Mucosa of descending colon (tissue), 3 donors: Measurements from ENCODE around the gene TWF1. TPM values are rescaled to one million over a fixed set of nuclear protein-coding genes. Genes with fewer than 3 reads are reported as not detected.
"Not testable (repeated sequence)": the region's sequence is repeated elsewhere in the genome, so short reads cannot be mapped to it uniquely, and the experiment has no call there.

ENCODE experiments used
- ATAC-seq: fragments of 200-7000 bp; cut with Tn5 transposase; one replicate; pipeline ENCODE4 v1.9.1; 2020; ENCODE audit warnings: mild to moderate bottlenecking, moderate library complexity
- DNase-seq, 3 donors: peaks; one replicate each; pipeline ENCODE4 v3.0.0-alpha.2; 2020
- H3K36me3 ChIP-seq: fragments of 200-600 bp; one replicate; pipeline ENCODE4 v1.8.0; 2021; ENCODE audit warnings: low read depth, mild to moderate bottlenecking
- H3K4me1 ChIP-seq: fragments of 200-600 bp; one replicate; pipeline ENCODE4 v1.8.0; 2021; ENCODE audit warnings: low read depth, mild to moderate bottlenecking
- H3K4me3 ChIP-seq: fragments of 200-600 bp; one replicate; pipeline ENCODE4 v1.8.0; 2021; ENCODE audit warnings: mild to moderate bottlenecking
- H3K9me3 ChIP-seq: fragments of 200-600 bp; one replicate; pipeline ENCODE4 v1.8.0; 2021; ENCODE audit warnings: mild to moderate bottlenecking
- CTCF ChIP-seq: fragments of 200-600 bp; IDR thresholded peaks from one replicate; pipeline ENCODE4 v1.8.0; 2022; ENCODE audit warnings: antibody characterized with exemption, mild to moderate bottlenecking
- intact Hi-C, 2 donors: fragments of 100-400 bp; cut with DNase I in 1 of 2; cut with micrococcal nuclease in 1 of 2; formaldehyde crosslinking; loops; one replicate each; pipeline versions ENCODE4 v1.11.0 to v1.11.1; 2022; cut with DNase I, micrococcal nuclease
- long read RNA-seq, 2 donors: library from polyadenylated mRNA; unstranded; transcript quantifications; one replicate each; pipeline ENCODE4 v2.0.0, GENCODE V29; 2019 to 2021
- total RNA-seq, 3 donors: library from RNA; stranded (reverse); fragmentation: NEBNext Ultra II Directional in 2 of 3; extraction: Animal tissue kit (Norgen Biotek cat#: 25700) in 2 of 3; gene quantifications; one replicate each; pipeline versions ENCODE4 v1.2.1 to v1.2.4, GENCODE V29; 2021 to 2023
- donor health status: DM: no; HTN: no; CAD: no; lungs with moderate emphysema.
- donor health status: DM: no; HTN: no; CAD: no.
- donor health status: DM: no; HTN: yes; CAD: no.

The TWF1 gene
- 100 to 1,000 TPM; 108 to 124 (median 116) TPM for total RNA-seq
- long read RNA-seq, donor 1, transcript TWF1-201 (9 exons, 3,045 nt), result major isoform, 163 of 187 reads
- long read RNA-seq, donor 1, partial matches to known transcripts, result 7 of 187 reads
- long read RNA-seq, donor 1, other reads (novel, unspliced or antisense), result 15 of 187 reads
- long read RNA-seq, donor 2, transcript TWF1-201 (9 exons, 3,045 nt), result major isoform, 59 of 71 reads
- long read RNA-seq, donor 2, partial matches to known transcripts, result 7 of 71 reads
- long read RNA-seq, donor 2, other reads (novel, unspliced or antisense), result 5 of 71 reads

GRCh38 chr12:43805860-43806736 lies at the start of gene TWF1:
Gene TWF1 (minus strand): TSS chr12:43806317. CDS start chr12:43806245, 72 bp downstream.
- no peak for TF ChIP-seq CTCF
- H3K4me1 ChIP-seq, result peaks cover 8% of the 10 kb centered on the region
- no peaks in the 10 kb centered on the region for H3K9me3 ChIP-seq
- H3K4me3 ChIP-seq, result peak within 1 kb of the TSS; percentile 87
- intact Hi-C loops, result no loop called here
- ATAC-seq (peak; percentile 100), DNase-seq (peak; percentile 91 to 94 (median 92))
- peaks cover 5% of the 10 kb centered on the region for H3K36me3 ChIP-seq

GRCh38 chr12:43852744-43853143 lies 46.6 kb upstream of the TWF1 start:
- ATAC-seq (no peak), DNase-seq (no peak)
- H3K36me3 ChIP-seq, result no peaks in the 10 kb centered on the region
- TF ChIP-seq CTCF, result no peak
- intact Hi-C loops, result no loop called here
- H3K4me1 ChIP-seq, result no peaks in the 10 kb centered on the region
- H3K4me3 ChIP-seq, result no peak overlapping the region
- H3K9me3 ChIP-seq, result no peaks in the 10 kb centered on the region

GRCh38 chr12:43848786-43849185 lies 42.7 kb upstream of the TWF1 start:
- H3K9me3 ChIP-seq, result no peaks in the 10 kb centered on the region
- H3K4me1 ChIP-seq, result no peaks in the 10 kb centered on the region
- intact Hi-C loops, result no loop called here
- H3K36me3 ChIP-seq, result no peaks in the 10 kb centered on the region
- DNase-seq, result no peak
- no peak overlapping the region for H3K4me3 ChIP-seq
- no peak for TF ChIP-seq CTCF
- ATAC-seq, result no peak

GRCh38 chr12:43848226-43848507 lies 42.0 kb upstream of the TWF1 start:
- ATAC-seq, result no peak
- H3K4me3 ChIP-seq, result no peak overlapping the region

GRCh38 chr12:43847425-43848225 lies 41.5 kb upstream of the TWF1 start:
- H3K36me3 ChIP-seq, DNase-seq, H3K4me3 ChIP-seq, intact Hi-C loops, H3K4me1 ChIP-seq, H3K9me3 ChIP-seq: not testable (repeated sequence)
- peak; percentile 84 for ATAC-seq

More at GRCh38 chr12:43848226-43848507, 42.0 kb upstream of the TWF1 start:
- H3K36me3 ChIP-seq, result no peaks in the 10 kb centered on the region
- H3K9me3 ChIP-seq, result no peaks in the 10 kb centered on the region
- no peak for DNase-seq
- intact Hi-C loops, result no loop called here
- no peaks in the 10 kb centered on the region for H3K4me1 ChIP-seq
- TF ChIP-seq CTCF, result no peak
